ENCODE results near the gene TMEM154. TPM values are rescaled to one million over a fixed set of nuclear protein-coding genes. Genes with fewer than 3 reads are reported as not detected.

The TMEM154 gene
- total and polyA plus RNA-seq, 10 of the 15 experiments (the other 5 are each of a cell fraction or from before 2014, with no cell fraction given) = 5.1 to 41.4 (median 18.2) TPM

- no TSS peak for BruUV-seq (replicated peaks)
- FAIRE-seq = no peak
Measured at GRCh38 chr4:152633118-152633517, 46.7 kb downstream of the TMEM154 start.

More at GRCh38 chr4:152633118-152633517, 46.7 kb downstream of the TMEM154 start:
- peaks cover 14% of the 10 kb centered on the region for H3K4me1 ChIP-seq (ENCODE audit: control insufficient read depth, insufficient read depth, low read length)
- intact Hi-C loops (cut with micrococcal nuclease; ENCODE audit: unreplicated experiment) (no loop called here), in situ Hi-C loops (cut with MboI) (no loop called here)
- TF ChIP-seq MAX (IDR thresholded peaks at IDR 0.05; ENCODE audit: low read depth, low read length) (no peak), HDGF (IDR thresholded peaks at IDR 0.05) (no peak), ATF3 (IDR thresholded peaks at IDR 0.05; ENCODE audit: borderline replicate concordance, extremely low read depth, low read depth, low read length) (no peak), MEF2B (IDR thresholded peaks at IDR 0.05; ENCODE audit: partially characterized antibody, poor library complexity, severe bottlenecking) (no peak), HSF1 (IDR thresholded peaks at IDR 0.05; ENCODE audit: low read depth, low read length) (no peak), DPF2 (IDR thresholded peaks at IDR 0.05) (no peak), ZSCAN29 (IDR thresholded peaks at IDR 0.05) (no peak), TBL1XR1 (IDR thresholded peaks at IDR 0.05; ENCODE audit: low read depth, low read length) (no peak), GATAD2B (conservative IDR thresholded peaks at IDR 0.05; ENCODE audit: low read depth) (no peak), IRF5 (IDR thresholded peaks at IDR 0.05; ENCODE audit: borderline replicate concordance) (no peak), POLR2A (IDR thresholded peaks at IDR 0.05; ENCODE audit: low read depth, low read length) (no peak), SIN3A (IDR thresholded peaks at IDR 0.05; ENCODE audit: low read depth, low read length) (no peak)
- ATAC-seq = no peak
- SMC1A ChIA-PET (ENCODE audit: uncharacterized antibody, unreplicated experiment) = interaction anchor here (0.6 to 18.7 kb wide), 5 partner anchors 10 to 400 kb away, joined by 3 to 555 read pairs (median 8); partner anchors contain the start of gene FBXW7
- POLR2A ChIA-PET = interaction anchor here (0.6 to 0.8 kb wide), 2 partner anchors 35 to 1015 kb away, joined by 3 to 4 read pairs; no protein-coding TSS in a partner anchor
- H3K27me3 ChIP-seq (replicated peaks in 1 of 2; ENCODE audit: control insufficient read depth in 2 of 2, insufficient read depth in 2 of 2, low read length in 1 of 2) = no peaks in the 10 kb centered on the region
- no peak overlapping the region for H2AFZ ChIP-seq (ENCODE audit: control insufficient read depth, low read depth, low read length)
- no peaks in the 10 kb centered on the region for H4K20me1 ChIP-seq (ENCODE audit: control insufficient read depth, insufficient read depth)
- 51% methylated on average over 3 of the region's 3 CpGs for WGBS (ENCODE audit: insufficient coverage, insufficient replicate concordance, low lambda C conversion rate, missing lambda C conversion rate)
- H3K9me3 ChIP-seq (replicated peaks; ENCODE audit: control insufficient read depth, insufficient read depth, low read length) = no peaks in the 10 kb centered on the region; the same call in 2 of the 3 replicates
- H3K4me2 ChIP-seq (ENCODE audit: control insufficient read depth, insufficient read depth) = no peak overlapping the region
- no peak overlapping the region for H3K4me3 ChIP-seq
- H3K9ac ChIP-seq (ENCODE audit: control insufficient read depth, insufficient read depth, low read length) = no peak overlapping the region
- CTCF ChIA-PET = interaction anchor here (0.8 to 6.3 kb wide), 8 partner anchors 9 to 225 kb away, joined by 3 to 49 read pairs (median 4); no protein-coding TSS in a partner anchor
- H3K27ac ChIP-seq (ENCODE audit: control insufficient read depth, insufficient read depth) = no peak overlapping the region
- DNase-seq (ENCODE audit: low read depth, low spot score) = no peak
- H3K79me2 ChIP-seq (ENCODE audit: control insufficient read depth, insufficient read depth, low read length) = no peaks in the 10 kb centered on the region; the same call in 1 of the 2 replicates
- RAD21 ChIA-PET (ENCODE audit: unreplicated experiment) = interaction anchor here (1.2 to 16.8 kb wide), 3 partner anchors 97 to 179 kb away, joined by 3 to 513 read pairs (median 5); partner anchors contain the start of gene FBXW7
- peaks cover 0 to under 1% of the 10 kb centered on the region in 2 experiments; a peak in 1 of 4 replicates for H3K36me3 ChIP-seq (ENCODE audit: control insufficient read depth in 2 of 2, insufficient read depth in 2 of 2, low read length in 1 of 2)
